Endothelial cell (in vitro differentiated cells): ENCODE results near the gene C1orf174. TPM values are rescaled to one million over a fixed set of nuclear protein-coding genes. Genes with fewer than 3 reads are reported as not detected.

ENCODE experiments used
- DNase-seq: peaks from one replicate; pipeline ENCODE4 v3.0.0; 2021; ENCODE audit warnings: low spot score
- H3K27ac Mint-ChIP-seq: one replicate; pipeline ENCODE4 v1.8.0; 2021; ENCODE audit warnings: mixed read lengths, inconsistent platforms; ENCODE audit not compliant: unreplicated experiment
- H3K27me3 Mint-ChIP-seq: one replicate; pipeline ENCODE4 v1.8.0; 2021; ENCODE audit warnings: mild to moderate bottlenecking, moderate library complexity, mixed read lengths, inconsistent platforms; ENCODE audit not compliant: unreplicated experiment
- H3K36me3 Mint-ChIP-seq: one replicate; pipeline ENCODE4 v1.8.0; 2021; ENCODE audit warnings: mild to moderate bottlenecking, low read depth, mixed read lengths, inconsistent platforms; ENCODE audit not compliant: unreplicated experiment
- H3K4me1 Mint-ChIP-seq: one replicate; pipeline ENCODE4 v1.8.0; 2021; ENCODE audit warnings: mild to moderate bottlenecking, mixed read lengths, inconsistent platforms; ENCODE audit not compliant: unreplicated experiment
- H3K4me3 Mint-ChIP-seq: one replicate; pipeline ENCODE4 v1.8.0; 2021; ENCODE audit warnings: mild to moderate bottlenecking, mixed read lengths, inconsistent platforms; ENCODE audit not compliant: unreplicated experiment
- H3K9me3 Mint-ChIP-seq: one replicate; pipeline ENCODE4 v1.8.0; 2021; ENCODE audit warnings: mixed read lengths, inconsistent platforms; ENCODE audit not compliant: unreplicated experiment
- CTCF ChIP-seq: fragments of 200-600 bp; sonication (generic); IDR thresholded peaks from one replicate; pipeline ENCODE4 v1.5.0; 2021; ENCODE audit warnings: antibody characterized with exemption; ENCODE audit not compliant: unreplicated experiment
- total RNA-seq: library from RNA; stranded (reverse); fragmentation: NEBNext Ultra II Directional; extraction: Animal tissue kit (Norgen Biotek cat#: 25700); gene quantifications from one replicate; pipeline ENCODE4 v1.2.1, GENCODE V29; 2021; ENCODE audit not compliant: unreplicated experiment

The C1orf174 gene
- total RNA-seq, 1 donor from 2014 or later = 25.6 TPM

GRCh38 chr1:3940754-3941345, 40.8 kb upstream of the C1orf174 start:
- no peak overlapping the region for H3K27ac Mint-ChIP-seq
- no peak overlapping the region for H3K4me3 Mint-ChIP-seq
- no peak for DNase-seq
- peaks cover 19% of the 10 kb centered on the region for H3K9me3 Mint-ChIP-seq
- H3K27me3 Mint-ChIP-seq = peaks cover 9% of the 10 kb centered on the region
- no peak for TF ChIP-seq CTCF
- no peaks in the 10 kb centered on the region for H3K4me1 Mint-ChIP-seq
- peaks cover 3% of the 10 kb centered on the region for H3K36me3 Mint-ChIP-seq

GRCh38 chr1:3940081-3940753, 40.1 kb upstream of the C1orf174 start:
- DNase-seq = no peak
- Mint-ChIP-seq H3K9me3 (peaks cover 18% of the 10 kb centered on the region), H3K27ac (no peak overlapping the region)

GRCh38 chr1:3939242-3940080, 39.4 kb upstream of the C1orf174 start:
- Mint-ChIP-seq H3K4me1 (no peaks in the 10 kb centered on the region), H3K27me3 (peaks cover 5% of the 10 kb centered on the region), H3K27ac (no peak overlapping the region), H3K9me3 (peaks cover 18% of the 10 kb centered on the region), H3K36me3 (peaks cover 3% of the 10 kb centered on the region), H3K4me3 (no peak overlapping the region)
- no peak for TF ChIP-seq CTCF
- DNase-seq = no peak

More at GRCh38 chr1:3940081-3940753, 40.1 kb upstream of the C1orf174 start:
- TF ChIP-seq CTCF = no peak
- Mint-ChIP-seq H3K4me3 (no peak overlapping the region), H3K36me3 (peaks cover 3% of the 10 kb centered on the region), H3K4me1 (no peaks in the 10 kb centered on the region), H3K27me3 (peaks cover 5% of the 10 kb centered on the region)

- Mint-ChIP-seq H3K36me3 (peaks cover 16% of the 10 kb centered on the region), H3K4me1 (no peaks in the 10 kb centered on the region), H3K27ac (no peak overlapping the region), H3K4me3 (no peak overlapping the region), H3K9me3 (peaks cover 24% of the 10 kb centered on the region), H3K27me3 (peaks cover 14% of the 10 kb centered on the region)
- TF ChIP-seq CTCF = no peak
- no peak for DNase-seq
These were observed 32.3 kb upstream of the C1orf174 start for GRCh38 chr1:3932156-3932919.
